Measurements from ENCODE around the gene ACSF2.

The ACSF2 gene

DNA sequence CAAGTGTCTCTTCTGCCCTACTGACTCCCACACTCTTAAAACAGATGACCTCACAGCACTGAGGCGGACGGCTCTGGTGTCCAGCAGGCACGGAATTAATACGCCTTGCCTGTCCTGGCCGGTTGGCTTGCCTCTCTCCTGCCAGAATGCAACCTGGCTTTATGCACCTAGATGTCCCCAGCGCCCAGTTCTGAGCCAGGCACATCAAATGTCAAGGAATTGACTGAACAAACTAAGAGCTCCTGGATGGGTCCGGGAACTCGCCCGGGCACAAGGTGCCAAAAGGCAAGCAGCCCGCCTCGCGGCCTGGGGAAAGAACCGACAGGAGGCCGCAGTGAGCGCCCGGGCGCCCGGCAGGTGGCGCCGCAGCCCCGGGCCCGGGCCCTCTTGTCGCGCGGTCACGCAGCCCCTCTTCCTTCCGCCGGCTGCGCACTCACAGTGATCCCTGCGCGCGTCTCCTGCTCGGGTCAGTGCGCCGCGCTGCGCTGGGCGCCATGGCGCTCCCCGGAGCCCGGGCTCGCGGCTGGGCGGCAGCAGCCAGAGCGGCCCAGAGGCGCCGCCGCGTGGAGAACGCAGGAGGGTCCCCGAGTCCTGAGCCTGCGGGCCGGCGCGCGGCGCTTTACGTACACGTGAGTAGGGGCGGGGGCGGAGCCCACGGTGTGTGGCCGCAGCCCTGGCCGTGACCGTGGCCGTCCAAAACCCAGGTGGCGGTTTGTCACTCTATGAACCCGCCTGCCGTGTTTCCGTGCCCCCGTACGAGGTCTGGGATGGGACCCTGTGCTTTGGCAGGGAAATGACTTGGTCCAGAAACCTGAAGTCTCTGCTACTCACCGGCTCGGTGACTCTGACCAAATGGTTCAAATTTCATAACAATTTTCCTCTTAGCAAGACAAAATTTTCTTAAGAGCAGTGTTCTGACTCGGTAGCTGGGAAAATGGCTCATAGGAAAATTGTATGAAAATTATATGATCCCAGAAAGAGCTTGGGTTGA, 52.7 kb downstream of the ACSF2 start, which contains the start of gene RSAD1:
RSAD1 (plus strand) TSS at position 470 of the 991 bp plus-strand sequence; CDS start at position 495, 25 bp downstream.
- DNase-seq (ENCODE audit: low read depth in 3 of 3): peak; percentile 64 to 80 (median 76)

DNA sequence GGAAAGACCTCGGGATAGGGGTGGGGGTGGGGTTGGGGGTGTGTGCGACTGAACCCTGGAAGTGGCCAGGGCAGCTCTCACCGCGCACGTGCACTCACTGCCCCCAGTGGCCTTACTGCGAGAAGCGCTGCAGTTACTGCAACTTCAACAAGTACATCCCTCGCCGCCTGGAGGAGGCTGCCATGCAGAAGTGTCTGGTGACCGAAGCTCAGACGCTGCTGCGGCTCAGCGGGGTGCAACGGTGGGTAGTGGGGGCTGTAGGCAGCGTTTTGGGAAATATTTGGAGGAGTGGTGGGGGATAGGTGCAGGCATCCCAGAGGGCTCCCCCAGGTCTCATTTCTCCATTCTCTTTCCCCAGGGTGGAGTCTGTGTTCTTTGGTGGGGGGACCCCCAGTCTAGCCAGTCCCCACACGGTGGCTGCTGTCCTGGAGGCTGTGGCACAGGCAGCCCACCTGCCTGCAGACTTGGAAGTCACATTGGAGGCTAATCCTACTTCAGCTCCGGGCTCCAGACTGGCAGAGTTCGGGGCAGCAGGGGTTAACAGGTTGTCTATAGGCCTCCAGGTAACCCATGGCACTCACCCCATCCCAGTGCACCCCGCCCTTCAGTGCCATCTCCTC, 53.6 kb downstream of the ACSF2 start:
- peak; percentile 27 to 68 (median 48) for DNase-seq (ENCODE audit: low read depth in 3 of 3)

DNA sequence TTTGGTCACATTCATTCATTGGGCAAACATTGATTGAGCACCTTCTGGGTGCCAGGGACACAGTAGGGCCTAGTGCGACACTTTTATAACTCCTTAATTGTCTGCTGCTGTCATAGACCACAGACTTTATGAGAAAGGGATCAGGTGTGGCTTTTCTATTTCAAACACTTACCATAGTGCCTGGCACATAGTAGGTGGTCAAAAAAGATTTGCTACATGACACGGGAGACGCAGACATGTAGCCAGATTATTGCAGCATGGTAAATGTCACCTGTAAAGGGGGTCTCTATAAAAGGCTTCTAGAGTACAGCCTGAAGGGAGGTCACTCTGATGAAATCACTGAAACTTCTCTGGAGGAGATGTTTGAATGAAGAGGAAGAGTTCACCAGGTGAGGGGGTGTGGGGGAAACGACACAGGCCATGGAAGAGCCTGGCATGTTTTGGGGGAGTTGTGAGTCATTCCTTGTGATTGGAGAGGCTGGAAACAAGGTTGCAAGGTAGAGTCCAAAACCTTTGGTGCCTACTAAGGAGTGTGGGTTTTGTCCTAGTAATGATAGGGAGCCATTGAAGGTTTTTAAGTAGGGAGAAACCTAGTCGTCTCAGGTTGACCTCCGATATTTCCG, 54.2 kb downstream of the ACSF2 start:
- no peak for DNase-seq (ENCODE audit: low read depth in 3 of 3)

DNA sequence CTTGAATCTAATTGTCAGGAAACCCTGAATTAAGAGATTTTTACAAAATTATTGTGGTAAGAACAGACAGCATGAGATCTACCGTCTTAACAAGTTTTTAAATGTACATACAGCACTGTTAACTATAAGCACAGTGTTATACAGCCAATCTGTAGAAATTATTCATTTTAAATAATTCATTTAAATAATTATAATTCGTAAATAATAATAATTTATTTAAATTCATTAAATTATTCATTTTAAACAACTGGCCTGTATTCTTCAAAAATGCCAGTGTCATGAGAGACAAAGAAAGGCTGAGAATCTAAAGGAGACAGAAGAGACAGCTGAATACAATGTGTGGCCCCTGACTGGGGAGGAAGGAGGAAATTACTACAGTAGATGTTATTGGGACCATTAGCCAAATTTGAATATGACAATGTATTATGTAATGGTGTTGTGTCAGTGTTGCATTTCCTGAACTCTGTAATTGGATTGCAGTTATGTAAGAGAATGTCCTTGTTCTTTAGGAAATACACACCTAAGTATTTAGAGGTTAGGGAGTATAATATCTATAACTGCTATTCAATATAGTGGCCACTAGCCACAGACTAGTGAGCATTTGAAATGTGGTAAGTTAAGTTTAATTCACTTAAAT, 55.0 kb downstream of the ACSF2 start:
- DNase-seq (ENCODE audit: low read depth in 3 of 3): no peak

DNA sequence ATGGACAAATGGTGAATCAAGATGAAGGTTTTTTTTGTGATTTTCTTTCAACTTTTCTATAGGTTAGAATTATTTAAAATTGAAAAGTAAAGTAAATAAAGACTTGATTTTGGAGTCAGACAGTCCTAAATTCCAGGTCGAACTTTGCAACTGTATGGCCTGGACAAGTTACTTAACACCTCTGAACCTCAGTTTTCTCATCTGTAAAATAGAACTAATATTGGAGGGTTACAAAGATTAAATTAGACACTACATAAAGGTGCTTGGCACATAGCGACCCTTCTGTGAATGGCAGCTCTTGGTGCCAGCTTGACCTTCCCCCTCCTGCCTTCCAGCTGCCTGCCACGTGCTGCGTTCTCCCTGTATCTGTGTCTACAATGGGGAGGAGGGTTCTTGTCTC, 55.6 kb downstream of the ACSF2 start:
- no peak for DNase-seq (ENCODE audit: low read depth in 3 of 3)

DNA sequence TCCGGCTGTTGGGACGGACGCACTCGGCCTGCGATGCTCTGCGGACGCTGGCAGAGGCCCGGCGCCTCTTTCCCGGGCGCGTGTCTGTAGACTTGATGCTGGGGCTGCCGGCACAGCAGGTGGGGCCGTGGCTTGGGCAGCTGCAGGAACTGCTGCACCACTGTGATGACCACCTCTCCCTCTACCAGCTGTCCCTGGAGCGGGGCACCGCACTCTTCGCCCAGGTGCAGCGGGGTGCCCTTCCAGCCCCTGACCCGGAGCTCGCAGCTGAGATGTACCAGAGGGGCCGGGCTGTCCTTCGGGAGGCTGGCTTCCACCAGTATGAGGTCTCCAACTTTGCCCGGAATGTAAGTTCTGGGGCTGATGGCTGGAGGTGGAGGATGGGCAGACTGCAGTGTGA, 56.1 kb downstream of the ACSF2 start:
- DNase-seq (ENCODE audit: low read depth in 3 of 3): no peak

DNA sequence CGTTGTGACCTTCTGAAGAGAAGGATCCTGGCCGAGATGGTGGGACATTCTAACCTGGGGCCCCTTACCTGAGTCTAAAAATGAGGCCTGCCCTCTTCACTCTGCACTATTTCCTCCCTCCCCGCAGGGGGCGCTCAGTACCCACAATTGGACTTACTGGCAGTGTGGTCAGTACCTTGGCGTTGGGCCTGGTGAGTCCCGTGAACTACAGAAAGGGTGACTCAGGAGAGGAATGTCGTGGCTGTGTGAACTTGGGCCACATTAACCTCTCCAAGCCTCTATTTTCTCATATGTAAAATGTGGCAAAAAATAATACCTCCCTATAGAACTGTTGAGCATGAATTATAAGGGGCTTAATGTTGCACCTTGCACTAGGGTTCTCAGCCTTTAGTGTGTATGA, 56.5 kb downstream of the ACSF2 start:
- DNase-seq (ENCODE audit: low read depth in 3 of 3): peak; percentile 48 to 74 (median 56)

DNA sequence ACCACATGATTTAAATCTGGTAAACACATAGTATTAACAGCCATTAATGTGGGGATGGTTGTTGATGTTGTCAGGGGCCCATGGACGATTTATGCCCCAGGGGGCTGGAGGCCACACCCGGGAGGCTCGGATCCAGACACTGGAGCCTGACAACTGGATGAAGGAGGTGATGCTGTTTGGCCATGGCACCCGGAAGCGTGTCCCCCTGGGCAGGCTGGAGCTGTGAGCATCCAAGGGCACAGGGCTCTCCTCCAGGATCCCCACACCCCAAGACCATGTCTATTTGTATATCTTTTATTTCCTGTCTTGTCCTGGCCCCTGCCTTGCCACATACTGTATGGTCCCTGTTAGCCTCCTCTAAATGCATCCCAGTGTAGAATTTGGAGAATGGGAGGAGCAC, 57.2 kb downstream of the ACSF2 start:
- DNase-seq (ENCODE audit: low read depth in 3 of 3): no peak

DNA sequence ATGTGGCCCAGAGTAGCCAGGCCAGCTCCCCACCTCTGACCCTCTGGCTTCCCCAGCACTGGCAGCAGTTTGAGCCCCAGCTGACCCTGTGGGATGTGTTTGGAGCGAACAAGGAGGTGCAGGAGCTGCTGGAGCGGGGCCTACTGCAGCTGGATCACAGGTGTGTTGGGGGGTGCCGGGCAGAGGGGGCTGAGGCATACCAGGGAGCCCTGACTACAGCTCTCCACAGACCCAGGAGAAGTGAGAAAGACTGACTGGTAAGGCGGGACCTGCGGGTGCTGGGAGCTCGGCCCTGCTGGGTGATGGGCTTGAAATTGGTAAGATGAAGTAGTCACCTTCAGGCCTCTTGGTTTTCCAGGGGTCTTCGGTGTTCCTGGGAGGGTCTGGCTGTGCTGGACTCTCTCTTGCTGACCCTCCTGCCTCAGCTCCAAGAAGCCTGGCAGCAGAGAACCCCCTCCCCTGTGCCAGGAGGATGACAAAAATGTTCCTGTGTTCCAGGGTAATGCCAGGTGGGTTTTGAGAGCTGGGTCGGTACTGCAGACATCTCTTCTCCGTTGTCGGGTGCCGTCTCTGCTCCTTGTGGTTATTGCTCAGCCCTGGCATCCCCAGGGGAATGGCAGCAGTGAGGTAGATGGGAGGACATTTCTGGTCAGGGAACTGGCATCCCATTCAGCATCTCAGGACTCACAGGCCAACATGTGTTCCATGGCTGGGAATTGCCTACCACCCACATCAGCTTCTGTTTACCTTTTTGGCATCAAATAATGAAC, 58.6 kb downstream of the ACSF2 start:
- DNase-seq (ENCODE audit: low read depth in 3 of 3): no peak

DNA sequence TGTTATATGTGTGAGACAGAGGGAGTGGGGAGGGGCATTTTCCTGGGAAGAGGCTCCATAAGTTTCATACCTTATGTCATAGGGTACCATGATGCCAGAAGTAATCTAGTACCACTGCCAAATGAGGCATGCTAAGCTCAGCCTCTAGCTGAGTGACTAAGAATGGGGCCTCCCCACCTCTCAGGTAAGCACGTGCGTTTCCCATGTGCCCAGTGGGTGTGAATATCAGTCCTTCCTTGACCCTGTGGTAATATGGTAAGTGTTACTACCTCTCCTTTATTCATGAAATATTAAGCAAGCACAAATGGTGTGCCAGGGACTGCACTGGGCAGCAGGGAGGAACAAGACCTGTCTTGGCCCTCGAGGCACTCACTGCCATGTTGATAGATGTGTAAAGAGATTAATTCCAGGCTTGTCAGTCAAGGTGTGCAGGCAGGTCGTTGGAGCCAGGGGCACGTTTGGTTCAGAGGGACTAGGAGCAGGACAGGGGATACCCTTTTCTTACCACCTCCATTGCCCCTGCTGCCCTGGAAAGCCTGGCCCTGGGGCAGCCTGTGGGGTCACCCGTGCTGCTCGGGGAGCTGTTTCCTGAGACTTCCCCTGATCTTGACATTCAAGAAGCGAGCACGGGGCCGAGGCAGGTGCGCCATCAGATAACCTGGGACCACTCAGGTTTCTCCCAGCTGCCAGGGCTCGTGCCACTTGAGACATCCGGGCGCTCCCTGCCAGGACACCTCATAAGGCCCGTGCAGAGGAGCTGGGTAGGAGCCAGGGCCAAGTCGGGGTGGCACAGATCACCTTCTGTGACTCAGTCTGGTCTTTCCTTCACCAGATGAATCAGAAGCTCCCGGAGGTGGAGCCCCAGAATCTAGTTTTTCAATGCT, 61.4 kb downstream of the ACSF2 start:
- DNase-seq (ENCODE audit: low read depth in 3 of 3): no peak

DNA sequence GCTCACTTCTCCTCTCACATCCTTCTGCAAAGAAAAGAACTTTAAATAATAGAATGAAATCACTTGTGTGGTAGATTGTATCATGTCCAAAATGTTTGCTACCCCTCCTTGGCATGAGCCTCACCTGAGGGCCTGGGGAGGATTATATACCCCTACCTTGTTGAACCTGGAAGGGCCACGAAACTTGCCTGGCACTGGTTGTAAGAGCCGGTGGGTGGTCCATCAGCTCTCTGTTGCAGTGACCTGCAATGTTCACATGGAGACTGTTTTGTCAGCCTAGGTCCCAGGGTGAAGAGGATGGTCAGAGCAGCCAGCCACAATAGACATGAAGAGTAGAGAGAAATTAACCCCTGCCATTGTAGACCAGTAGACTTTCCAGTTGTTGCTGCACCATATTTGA, 62.9 kb downstream of the ACSF2 start:
- DNase-seq (ENCODE audit: low read depth in 3 of 3): no peak

DNA sequence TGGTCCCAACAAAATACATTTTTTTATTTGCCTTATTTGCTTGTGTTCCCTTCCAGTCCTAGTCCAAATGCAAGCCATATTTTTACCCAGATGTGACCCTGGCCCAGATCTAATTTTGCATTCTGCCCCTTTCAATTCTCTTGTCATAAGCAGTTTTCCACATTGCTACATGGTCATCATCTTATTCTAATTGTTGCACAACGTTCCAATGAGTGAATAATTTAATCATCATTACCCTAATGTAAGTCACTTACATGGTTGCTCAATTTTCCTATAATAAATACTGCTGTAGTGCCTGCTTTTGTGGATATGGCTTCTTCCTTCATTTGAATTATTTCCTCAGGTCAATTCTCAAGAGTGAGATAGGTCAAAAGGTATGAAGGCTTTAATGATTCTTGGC, 65.5 kb downstream of the ACSF2 start:
- DNase-seq (ENCODE audit: low read depth in 3 of 3): no peak

DNA sequence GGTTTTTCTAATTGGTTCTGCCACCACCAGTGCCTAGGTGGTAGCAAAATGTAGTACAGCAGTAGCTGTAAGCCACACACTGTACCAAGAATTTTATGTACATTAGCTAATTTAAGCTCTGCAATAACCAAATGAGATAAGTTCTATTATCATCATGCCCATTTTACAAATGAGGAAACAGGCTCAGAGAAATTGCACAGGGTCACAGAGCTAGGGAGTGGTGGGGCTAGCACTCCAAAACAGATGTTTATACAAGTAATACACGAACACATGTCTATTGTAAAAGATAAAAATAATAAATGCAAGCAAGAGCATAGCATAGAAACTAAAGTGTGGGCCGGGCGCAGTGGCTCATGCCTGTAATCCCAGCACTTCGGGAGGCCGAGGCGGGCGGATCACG, 66.2 kb downstream of the ACSF2 start:
- no peak for DNase-seq (ENCODE audit: low read depth in 3 of 3)

DNA sequence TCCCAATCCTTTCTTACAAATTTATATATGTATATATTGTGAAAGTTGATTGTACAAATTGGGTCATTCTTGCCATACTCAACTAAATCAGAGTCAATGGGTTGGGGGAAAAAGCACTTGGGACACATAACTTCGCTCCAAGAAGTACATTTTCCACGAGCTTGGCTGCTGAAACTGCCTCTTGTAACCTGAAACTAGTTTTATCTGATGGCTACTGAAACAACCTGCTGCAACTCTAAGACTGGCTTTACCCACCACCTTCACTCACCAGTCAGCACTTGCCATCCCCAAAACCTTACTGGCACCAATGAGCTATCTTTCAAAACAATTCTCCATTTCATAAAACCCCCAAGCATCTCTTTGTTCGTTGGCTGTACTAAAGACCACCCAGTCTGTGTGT, 67.7 kb downstream of the ACSF2 start:
- no peak for DNase-seq (ENCODE audit: low read depth in 3 of 3)

DNA sequence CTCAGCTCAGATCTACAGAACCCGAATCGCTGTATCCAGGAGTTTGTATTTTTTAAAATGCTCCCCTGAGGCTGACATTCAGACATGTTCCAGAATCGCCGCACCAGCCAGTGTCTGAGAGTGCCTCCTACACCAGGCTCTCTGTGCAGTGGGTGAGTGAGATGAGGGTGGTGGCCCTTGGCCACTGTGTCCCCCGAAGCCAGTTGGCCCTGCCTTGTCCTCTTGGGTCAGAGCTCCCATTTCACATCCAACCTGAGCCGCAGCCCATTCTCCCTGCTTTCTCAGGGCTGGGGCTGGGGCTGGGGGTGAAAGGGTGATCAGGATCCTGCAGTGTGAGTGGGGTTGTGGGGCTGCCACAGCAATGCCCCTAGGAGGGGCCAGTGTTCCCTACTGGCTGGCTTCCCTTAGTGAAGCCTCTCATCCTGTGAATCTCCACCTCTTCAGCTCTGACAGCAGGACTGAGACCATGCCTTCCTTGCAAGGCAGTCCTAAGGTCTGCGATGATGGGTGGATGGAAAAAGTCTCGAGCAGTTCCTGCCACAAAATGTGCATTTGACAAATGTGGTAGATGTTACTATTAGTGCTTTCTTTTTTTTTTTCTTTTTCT, 69.3 kb downstream of the ACSF2 start:
- no peak for DNase-seq (ENCODE audit: low read depth in 3 of 3)

DNA sequence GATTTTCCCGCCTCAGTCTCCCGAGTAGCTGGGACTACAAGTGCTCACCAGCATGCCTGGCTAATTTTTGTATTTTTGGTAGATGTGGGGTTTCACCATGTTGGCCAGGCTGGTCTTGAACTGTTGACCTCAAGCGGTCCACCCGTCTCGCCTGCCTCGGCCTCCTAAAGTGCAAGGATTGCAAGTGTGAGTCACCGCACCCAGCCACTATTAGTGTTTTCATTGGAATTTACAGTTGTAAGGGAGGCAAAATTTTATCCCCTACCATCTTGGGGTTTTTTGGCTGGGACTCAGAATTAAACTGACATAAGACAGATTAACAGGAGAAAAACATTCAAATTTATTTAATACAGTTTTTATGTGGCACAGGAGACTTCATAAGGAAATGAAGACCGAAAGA, 69.9 kb downstream of the ACSF2 start:
- DNase-seq (ENCODE audit: low read depth in 3 of 3): no peak

DNA sequence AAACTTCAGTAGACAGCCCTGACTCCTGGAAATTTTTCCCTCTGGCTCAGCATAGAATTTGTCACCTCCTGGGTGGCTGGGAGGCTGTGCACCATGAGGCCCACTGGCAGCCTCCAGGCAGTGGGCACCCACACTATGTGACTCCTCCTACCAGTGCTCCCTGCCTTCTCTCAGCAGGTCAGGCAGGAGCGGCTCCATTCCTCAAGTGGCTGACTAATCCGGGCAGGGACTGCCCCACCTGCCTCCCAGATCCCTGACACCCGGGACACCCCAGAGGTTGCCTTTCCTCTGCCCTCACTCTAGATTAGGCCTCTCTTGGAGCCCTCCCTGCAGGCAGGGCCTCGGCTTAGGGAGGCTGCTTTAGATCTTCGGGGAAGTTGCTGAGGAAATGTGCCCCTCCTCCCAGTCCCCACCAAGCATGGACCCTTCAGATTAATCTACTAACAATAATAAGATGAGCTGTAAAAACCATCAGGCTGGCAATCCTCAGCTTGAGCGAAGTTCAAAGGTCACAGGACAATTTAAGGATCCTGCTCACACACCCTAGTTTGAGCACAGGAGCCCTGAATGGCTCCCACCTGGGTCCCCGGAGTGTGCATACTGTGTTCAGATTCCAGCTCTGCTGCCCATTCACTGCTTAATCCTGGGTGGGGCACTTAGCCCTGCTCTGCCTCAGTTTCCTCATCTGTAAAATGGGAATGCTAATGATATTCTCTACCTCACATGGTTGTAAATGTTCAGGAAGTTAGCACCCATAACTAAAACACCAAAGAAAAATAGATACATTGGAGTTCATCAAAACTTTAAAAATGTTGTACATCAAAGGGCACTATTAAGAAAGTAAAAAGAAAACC, 72.2 kb downstream of the ACSF2 start:
- no peak for DNase-seq (ENCODE audit: low read depth in 3 of 3)

DNA sequence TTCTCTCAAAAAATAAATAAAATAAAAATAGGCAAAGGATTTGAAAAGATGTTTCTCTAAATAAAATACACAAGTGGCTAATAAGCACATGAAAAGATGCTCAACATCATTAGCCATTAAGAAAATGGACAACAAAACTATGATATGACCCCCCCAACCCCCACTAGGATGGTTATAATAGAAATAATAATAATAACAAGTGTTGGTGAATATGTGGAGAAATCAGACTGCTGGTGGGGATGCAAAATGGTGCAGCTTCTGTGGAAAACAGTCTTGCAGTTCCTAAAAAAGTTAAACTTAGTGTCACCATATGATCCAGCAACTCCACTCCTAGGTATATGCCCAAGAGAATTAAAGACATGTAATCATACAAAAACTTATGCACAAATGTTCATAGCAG, 73.3 kb downstream of the ACSF2 start:
- no peak for DNase-seq (ENCODE audit: low read depth in 3 of 3)

DNA sequence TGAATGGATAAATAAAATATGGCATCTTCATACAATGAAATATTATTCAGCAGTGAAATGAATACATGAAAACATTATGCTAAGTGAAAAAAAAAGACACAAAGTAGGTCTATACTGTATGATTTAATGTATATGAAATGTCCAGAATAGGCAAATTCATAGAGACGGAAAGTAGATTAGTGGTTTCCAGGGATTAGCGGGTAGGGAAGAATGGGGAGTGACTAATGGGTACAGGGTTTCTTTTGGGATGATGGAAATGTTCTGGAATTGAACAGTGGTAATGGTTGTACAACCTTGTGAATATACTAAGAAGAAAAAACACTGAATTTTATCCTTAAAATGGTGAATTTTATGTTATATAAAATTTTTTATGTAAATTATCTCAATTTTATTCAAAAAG, 73.7 kb downstream of the ACSF2 start:
- no peak for DNase-seq (ENCODE audit: low read depth in 3 of 3)
